ENCODE results near the gene SH3PXD2A. TPM values are rescaled to one million over a fixed set of nuclear protein-coding genes. Genes with fewer than 3 reads are reported as not detected.
A peak's percentile ranks its signal among the peaks of the same experiment; 100 is the strongest.

The SH3PXD2A gene
- total and polyA plus RNA-seq, 7 donors = 3.0 to 57.7 (median 10.6) TPM

GRCh38 chr10:103870516-103870915, 15.1 kb upstream of the SH3PXD2A start:
- H3K4me1 ChIP-seq = no peaks in the 10 kb centered on the region
- H3K27me3 ChIP-seq (ENCODE audit: insufficient read depth in 3 of 3, low read length in 2 of 3) = no peaks in the 10 kb centered on the region
- intact Hi-C loops (cut with DNase I) = loop anchor here in 1 of 2 donors (10.0 kb wide), 1 partner anchor 276 kb away; no protein-coding TSS in a partner anchor
- DNase-seq (peak; percentile 30 to 58), ATAC-seq (peak in 1 of 4 donors; percentile 36)
- 72 to 80% (median 73%) methylated on average over 8 of the region's 8 CpGs for WGBS, 3 donors
- no peak overlapping the region for H3K27ac ChIP-seq
- no peak for TF ChIP-seq CTCF (IDR thresholded peaks at IDR 0.05)
- peaks cover 3% of the 10 kb centered on the region for H3K9me3 ChIP-seq
- H3K36me3 ChIP-seq (ENCODE audit: insufficient read depth in 1 of 2, low read depth in 1 of 2) = no peaks in the 10 kb centered on the region
- no peak overlapping the region for H3K4me3 ChIP-seq

GRCh38 chr10:103869336-103869735, 14.0 kb upstream of the SH3PXD2A start:
- Histone ChIP-seq H3K36me3 (ENCODE audit: insufficient read depth in 1 of 2, low read depth in 1 of 2) (no peaks in the 10 kb centered on the region), H3K27ac (no peak overlapping the region), H3K9me3 (peaks cover 11% of the 10 kb centered on the region), H3K4me1 (no peaks in the 10 kb centered on the region), H3K27me3 (ENCODE audit: insufficient read depth in 3 of 3, low read length in 2 of 3) (no peaks in the 10 kb centered on the region), H3K4me3 (no peak overlapping the region)
- no peak for ATAC-seq
- no peak for TF ChIP-seq CTCF (IDR thresholded peaks at IDR 0.05)
- no peak for DNase-seq
- intact Hi-C loops (cut with DNase I) = no loop called here
- WGBS, 3 donors = 77 to 85% (median 78%) methylated on average over 4 of the region's 4 CpGs

GRCh38 chr10:103868200-103868599, 12.8 kb upstream of the SH3PXD2A start:
- intact Hi-C loops (cut with DNase I) = no loop called here
- no peak for TF ChIP-seq CTCF (IDR thresholded peaks at IDR 0.05)
- DNase-seq = no peak
- Histone ChIP-seq H3K36me3 (ENCODE audit: insufficient read depth in 1 of 2, low read depth in 1 of 2) (no peaks in the 10 kb centered on the region), H3K4me1 (no peaks in the 10 kb centered on the region), H3K4me3 (no peak overlapping the region), H3K27me3 (ENCODE audit: insufficient read depth in 3 of 3, low read length in 2 of 3) (no peaks in the 10 kb centered on the region), H3K9me3 (peaks cover 11% of the 10 kb centered on the region), H3K27ac (no peak overlapping the region)
- no peak for ATAC-seq
- 82 to 89% (median 89%) methylated on average over 1 of the region's 1 CpG for WGBS, 3 donors

GRCh38 chr10:103861505-103861904, 6.1 kb upstream of the SH3PXD2A start:
- Histone ChIP-seq H3K36me3 (ENCODE audit: insufficient read depth in 1 of 2, low read depth in 1 of 2) (no peaks in the 10 kb centered on the region), H3K27me3 (ENCODE audit: insufficient read depth in 3 of 3, low read length in 2 of 3) (no peaks in the 10 kb centered on the region), H3K27ac (no peak overlapping the region), H3K9me3 (peaks cover 11% of the 10 kb centered on the region), H3K4me1 (peaks cover 4% of the 10 kb centered on the region), H3K4me3 (no peak overlapping the region)
- intact Hi-C loops (cut with DNase I) = no loop called here
- ATAC-seq (peak in 3 of 4 donors; percentile 21 to 43 (median 38)), DNase-seq (no peak)
- TF ChIP-seq CTCF (IDR thresholded peaks at IDR 0.05) = no peak
- WGBS, 3 donors = 82 to 97% (median 92%) methylated on average over 1 of the region's 1 CpG
